HL-60 (cell line): ENCODE data around the gene B9D1.

Experiments used
- DNase-seq, 2 experiments: peaks; one replicate each; pipeline ENCODE4 v3.0.0-alpha.2; 2010 to 2020; ENCODE audit warnings: low read depth in 1 of 2, low spot score in 1 of 2
- H3K27ac ChIP-seq: fragments of 250-450 bp; sonication (Bioruptor Pico); replicated peaks from 2 replicates; pipeline ENCODE4 v1.5.1; 2020; ENCODE audit warnings: mild to moderate bottlenecking, moderate library complexity
- H3K27me3 ChIP-seq: fragments of 250-450 bp; sonication (Bioruptor Pico); 2 replicates; pipeline ENCODE4 v1.5.1; 2021; ENCODE audit warnings: mild to moderate bottlenecking, moderate library complexity; ENCODE audit not compliant: insufficient read depth, poor library complexity, severe bottlenecking
- H3K4me3 ChIP-seq: replicated peaks from 2 replicates; pipeline ENCODE4 v1.5.1; 2011; ENCODE audit warnings: mild to moderate bottlenecking, control low read depth, low read length; ENCODE audit not compliant: insufficient read depth
- GABPA ChIP-seq: IDR thresholded peaks from 2 replicates; pipeline ENCODE4 v1.6.1; 2012; ENCODE audit warnings: low read depth
- POLR2AphosphoS5 ChIP-seq: IDR thresholded peaks from 2 replicates; pipeline ENCODE4 v1.6.1; 2012; ENCODE audit warnings: low read depth
- REST ChIP-seq: IDR thresholded peaks from 2 replicates; pipeline ENCODE4 v1.6.1; 2012; ENCODE audit warnings: low read depth; ENCODE audit not compliant: insufficient replicate concordance
- SPI1 ChIP-seq: IDR thresholded peaks from 2 replicates; pipeline ENCODE4 v1.6.1; 2012; ENCODE audit warnings: low read depth, mild to moderate bottlenecking, borderline replicate concordance
- TF ChIP-seq, protein P1 (sequence below): IDR thresholded peaks from one replicate; pipeline ENCODE4 v1.5.1; 2011; ENCODE audit warnings: low read length, control low read depth, inconsistent platforms; ENCODE audit not compliant: insufficient read depth

Gene B9D1

DNA sequence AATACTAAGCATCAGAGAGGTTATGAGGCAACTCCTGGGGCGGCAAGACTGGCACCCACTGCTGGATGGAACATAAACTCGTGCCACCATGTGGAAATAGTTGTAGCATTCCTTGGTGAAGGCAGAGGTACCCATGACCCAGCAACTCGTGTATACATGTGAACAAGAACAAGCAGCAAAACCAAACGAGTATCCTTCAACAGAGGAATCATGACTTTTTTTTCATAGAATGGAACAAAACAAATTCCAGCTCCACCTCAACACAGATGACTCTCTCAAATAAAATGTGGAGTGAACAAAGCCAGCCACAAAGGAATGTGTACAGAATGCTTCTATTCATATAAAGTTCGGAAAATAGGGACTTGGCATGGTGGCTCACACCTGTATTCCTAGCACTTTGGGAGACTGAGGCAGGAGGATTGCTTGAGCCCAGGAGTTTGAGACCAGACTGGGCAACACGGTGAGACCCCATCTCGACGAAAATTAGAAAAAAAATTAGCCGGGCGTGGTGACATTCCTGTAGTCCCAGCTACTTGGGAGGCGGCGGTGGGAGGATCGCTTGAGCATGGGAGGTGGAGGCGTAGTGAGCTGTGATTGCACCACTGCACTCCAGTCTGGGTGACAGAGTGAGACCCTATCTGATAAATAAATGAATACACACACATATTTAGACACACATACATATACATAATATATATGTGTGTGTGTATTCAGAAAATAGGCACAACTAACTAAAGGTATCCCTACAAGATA, 35.3 kb downstream of the B9D1 start:
- no peak for DNase-seq
- no peak overlapping the region for H3K4me3 ChIP-seq
- H3K27me3 ChIP-seq = no peaks in the 10 kb centered on the region
- H3K27ac ChIP-seq = no peak overlapping the region
- TF ChIP-seq GABPA (no peak), REST (no peak), SPI1 (no peak), POLR2AphosphoS5 (no peak)
- TF ChIP-seq, protein P1, sequence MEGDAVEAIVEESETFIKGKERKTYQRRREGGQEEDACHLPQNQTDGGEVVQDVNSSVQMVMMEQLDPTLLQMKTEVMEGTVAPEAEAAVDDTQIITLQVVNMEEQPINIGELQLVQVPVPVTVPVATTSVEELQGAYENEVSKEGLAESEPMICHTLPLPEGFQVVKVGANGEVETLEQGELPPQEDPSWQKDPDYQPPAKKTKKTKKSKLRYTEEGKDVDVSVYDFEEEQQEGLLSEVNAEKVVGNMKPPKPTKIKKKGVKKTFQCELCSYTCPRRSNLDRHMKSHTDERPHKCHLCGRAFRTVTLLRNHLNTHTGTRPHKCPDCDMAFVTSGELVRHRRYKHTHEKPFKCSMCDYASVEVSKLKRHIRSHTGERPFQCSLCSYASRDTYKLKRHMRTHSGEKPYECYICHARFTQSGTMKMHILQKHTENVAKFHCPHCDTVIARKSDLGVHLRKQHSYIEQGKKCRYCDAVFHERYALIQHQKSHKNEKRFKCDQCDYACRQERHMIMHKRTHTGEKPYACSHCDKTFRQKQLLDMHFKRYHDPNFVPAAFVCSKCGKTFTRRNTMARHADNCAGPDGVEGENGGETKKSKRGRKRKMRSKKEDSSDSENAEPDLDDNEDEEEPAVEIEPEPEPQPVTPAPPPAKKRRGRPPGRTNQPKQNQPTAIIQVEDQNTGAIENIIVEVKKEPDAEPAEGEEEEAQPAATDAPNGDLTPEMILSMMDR = no peak

- H3K4me3 ChIP-seq = no peak overlapping the region
- TF ChIP-seq POLR2AphosphoS5 = no peak
- TF ChIP-seq REST = no peak
- TF ChIP-seq SPI1 = no peak
- TF ChIP-seq GABPA = no peak
- TF ChIP-seq, protein P1 = no peak
- H3K27ac ChIP-seq = no peak overlapping the region
- DNase-seq = no peak
- H3K27me3 ChIP-seq = no peaks in the 10 kb centered on the region
Measured at GRCh38 chr17:19325542-19325941, 37.0 kb downstream of the B9D1 start.

- Histone ChIP-seq H3K27ac (no peak overlapping the region), H3K27me3 (no peaks in the 10 kb centered on the region), H3K4me3 (no peak overlapping the region)
- DNase-seq = no peak
- TF ChIP-seq GABPA (no peak), POLR2AphosphoS5 (no peak), REST (no peak), SPI1 (no peak)
- TF ChIP-seq, protein P1 = no peak
Measured at GRCh38 chr17:19322861-19323260, 39.7 kb downstream of the B9D1 start.
